Endothelial cell of umbilical vein (primary cell): ENCODE results near the gene CTSG. TPM values are rescaled to one million over a fixed set of nuclear protein-coding genes. Genes with fewer than 3 reads are reported as not detected.

Experiments used
- BruUV-seq: library from RNA; stranded (reverse); fragments of 400-500 nt; replicated peaks from 2 replicates; lab custom pipeline; 2021; lab: Mats Ljungman, UMichigan
- CTCF ChIA-PET: fragments of 300-600, 350-600 bp; sonication (Branson Sonifier 250); formaldehyde crosslinking; loops from one replicate; lab custom pipeline; 2021; ENCODE audit warnings: antibody characterized with exemption, inconsistent platforms; lab: Charles Lee
- POLR2A ChIA-PET: fragments of 300-600, 350-600 bp; sonication (Branson Sonifier 250); formaldehyde crosslinking; loops from one replicate; lab custom pipeline; 2021; ENCODE audit warnings: antibody characterized with exemption, inconsistent platforms; lab: Charles Lee
- DNase-seq: peaks from one replicate; pipeline ENCODE4 v3.0.0-alpha.2; 2011; ENCODE audit warnings: low read depth, low spot score
- FAIRE-seq: peaks from 2 replicates; lab custom pipeline; 2011; peaks lifted over from hg19 to GRCh38; lab: Jason Lieb, UNC
- H2AFZ ChIP-seq: 2 replicates; pipeline ENCODE4 v1.6.0; 2012; ENCODE audit warnings: low read depth, low read length, control low read depth, inconsistent platforms
- H3K27ac ChIP-seq: 2 replicates; pipeline ENCODE4 v1.5.1; 2011; ENCODE audit warnings: low read depth, mild to moderate bottlenecking, control low read depth, low read length, moderate library complexity; ENCODE audit not compliant: insufficient read depth
- H3K27me3 ChIP-seq, 2 experiments: 2 replicates each; pipeline versions ENCODE4 v1.6.0 to v1.6.1; 2011; ENCODE audit warnings: low read length in 2 of 2, mixed read lengths in 1 of 2; ENCODE audit not compliant: control insufficient read depth in 2 of 2, insufficient read depth in 2 of 2
- H3K36me3 ChIP-seq, 2 experiments: 2 replicates in 1 of 2; 3 replicates in 1 of 2; pipeline ENCODE4 v1.5.1; 2011; ENCODE audit warnings: low read length in 2 of 2, mild to moderate bottlenecking in 1 of 2, moderate library complexity in 1 of 2; ENCODE audit not compliant: control insufficient read depth in 2 of 2, insufficient read depth in 2 of 2; ENCODE audit errors: extremely low read depth in 1 of 2
- H3K4me1 ChIP-seq: 3 replicates; pipeline ENCODE4 v1.5.1; 2011; ENCODE audit warnings: mild to moderate bottlenecking, low read length; ENCODE audit not compliant: control insufficient read depth, insufficient read depth; ENCODE audit errors: extremely low read depth
- H3K4me2 ChIP-seq: 2 replicates; pipeline ENCODE4 v1.6.1; 2011; ENCODE audit warnings: low read length, control low read depth, mixed read lengths; ENCODE audit not compliant: insufficient read depth
- H3K4me3 ChIP-seq, 3 experiments: fragments of 200-600 bp in 1 of 3; sonication (generic), shearing (Covaris generic) in 1 of 3; replicated peaks in 1 of 3; 2 replicates each; pipeline ENCODE4 v1.5.1; 2011 to 2016; ENCODE audit warnings: control low read depth in 3 of 3, low read length in 3 of 3, mild to moderate bottlenecking in 2 of 3, inconsistent platforms in 1 of 3, low read depth in 1 of 3, moderate library complexity in 1 of 3; ENCODE audit not compliant: insufficient read depth in 1 of 3
- H3K79me2 ChIP-seq: 2 replicates; pipeline ENCODE4 v1.6.0; 2012; ENCODE audit warnings: low read length, inconsistent platforms; ENCODE audit not compliant: control insufficient read depth, insufficient read depth
- H3K9ac ChIP-seq: replicated peaks from 2 replicates; pipeline ENCODE3; 2011; ENCODE audit warnings: low read length, control low read depth; ENCODE audit not compliant: insufficient read depth; ENCODE audit errors: extremely low read depth
- H3K9me1 ChIP-seq: replicated peaks from 3 replicates; pipeline ENCODE4 v1.6.0; 2011; ENCODE audit warnings: mild to moderate bottlenecking, low read length; ENCODE audit not compliant: control insufficient read depth, insufficient read depth; ENCODE audit errors: extremely low read depth
- H3K9me3 ChIP-seq: replicated peaks from 2 replicates; pipeline ENCODE4 v1.5.1; 2012; ENCODE audit warnings: low read length, inconsistent platforms; ENCODE audit not compliant: control insufficient read depth, insufficient read depth
- H4K20me1 ChIP-seq: replicated peaks from 2 replicates; pipeline ENCODE3; 2011; ENCODE audit warnings: mild to moderate bottlenecking, low read length; ENCODE audit not compliant: control insufficient read depth, insufficient read depth; ENCODE audit errors: extremely low read depth
- CTCF ChIP-seq, 2 donors: IDR thresholded peaks; 1 replicate in 1 of 2; 2 replicates in 1 of 2; pipeline ENCODE4 v1.5.1; 2011; ENCODE audit warnings: low read length in 2 of 2, mild to moderate bottlenecking in 2 of 2, moderate library complexity in 2 of 2, control low read depth in 1 of 2, inconsistent platforms in 1 of 2, low read depth in 1 of 2; ENCODE audit not compliant: insufficient read depth in 1 of 2; ENCODE audit errors: extremely low read depth in 1 of 2
- EZH2 ChIP-seq: IDR thresholded peaks from 2 replicates; pipeline ENCODE4 v1.6.1; 2012; ENCODE audit warnings: borderline replicate concordance, low read depth, mild to moderate bottlenecking, moderate library complexity, low read length, inconsistent platforms; ENCODE audit not compliant: severe bottlenecking
- FOS ChIP-seq: IDR thresholded peaks from 2 replicates; pipeline ENCODE4 v1.6.1; 2011; ENCODE audit warnings: mild to moderate bottlenecking, low read length, moderate library complexity, borderline replicate concordance; ENCODE audit not compliant: insufficient read depth
- GATA2 ChIP-seq: IDR thresholded peaks from 2 replicates; pipeline ENCODE4 v1.7.0; 2011; ENCODE audit warnings: low read depth, mild to moderate bottlenecking, moderate library complexity, mixed read lengths, low read length; ENCODE audit not compliant: insufficient read length, insufficient read depth
- JUN ChIP-seq: IDR thresholded peaks from 2 replicates; pipeline ENCODE4 v1.6.1; 2011; ENCODE audit warnings: borderline replicate concordance, low read depth; ENCODE audit not compliant: insufficient read length, insufficient read depth
- MAX ChIP-seq: IDR thresholded peaks from 2 replicates; pipeline ENCODE4 v1.6.1; 2011; ENCODE audit not compliant: insufficient read depth, insufficient read length
- MYC ChIP-seq: IDR thresholded peaks from one replicate; pipeline ENCODE4 v1.6.1; 2011; ENCODE audit warnings: mild to moderate bottlenecking, low read depth, low read length
- POLR2A ChIP-seq: IDR thresholded peaks from 2 replicates; pipeline ENCODE4 v1.6.1; 2012; ENCODE audit warnings: low read depth, mild to moderate bottlenecking, control low read depth, low read length
- POLR2AphosphoS5 ChIP-seq: IDR thresholded peaks from 2 replicates; pipeline ENCODE4 v1.6.1; 2012; ENCODE audit warnings: low read depth, mild to moderate bottlenecking, control low read depth, low read length, moderate library complexity; ENCODE audit not compliant: insufficient read depth
- dilution Hi-C: fragments of 300-500 bp; cut with MboI; formaldehyde crosslinking; loops from one replicate; pipeline ENCODE4 v1.15.0; 2019; ENCODE audit warnings: low sequenced_read_pairs; ENCODE audit not compliant: extremely low pct_ligation_motif_present
- intact Hi-C: fragments of 100-400 bp; cut with micrococcal nuclease; formaldehyde crosslinking; loops from one replicate; pipeline ENCODE4 v1.10.0; 2022
- polyA plus RNA-seq, 4 experiments: library from polyadenylated mRNA; depleted of rRNA in 3 of 4; stranded (reverse) in 3 of 4; unstranded in 1 of 4; fragments of >200 nt; gene quantifications; 2 replicates each; pipeline versions ENCODE4 v1.2.1 to v1.2.3, GENCODE V29; 2011 to 2012; ENCODE audit warnings: missing spikeins in 1 of 4
- total RNA-seq: library from RNA; stranded (reverse); gene quantifications from 2 replicates; pipeline ENCODE4 v1.2.3, GENCODE V29; 2021

Gene CTSG
- total and polyA plus RNA-seq, 2 donors (not counting 3 experiments of a cell fraction or from before 2014, with no cell fraction given): not detected

DNA sequence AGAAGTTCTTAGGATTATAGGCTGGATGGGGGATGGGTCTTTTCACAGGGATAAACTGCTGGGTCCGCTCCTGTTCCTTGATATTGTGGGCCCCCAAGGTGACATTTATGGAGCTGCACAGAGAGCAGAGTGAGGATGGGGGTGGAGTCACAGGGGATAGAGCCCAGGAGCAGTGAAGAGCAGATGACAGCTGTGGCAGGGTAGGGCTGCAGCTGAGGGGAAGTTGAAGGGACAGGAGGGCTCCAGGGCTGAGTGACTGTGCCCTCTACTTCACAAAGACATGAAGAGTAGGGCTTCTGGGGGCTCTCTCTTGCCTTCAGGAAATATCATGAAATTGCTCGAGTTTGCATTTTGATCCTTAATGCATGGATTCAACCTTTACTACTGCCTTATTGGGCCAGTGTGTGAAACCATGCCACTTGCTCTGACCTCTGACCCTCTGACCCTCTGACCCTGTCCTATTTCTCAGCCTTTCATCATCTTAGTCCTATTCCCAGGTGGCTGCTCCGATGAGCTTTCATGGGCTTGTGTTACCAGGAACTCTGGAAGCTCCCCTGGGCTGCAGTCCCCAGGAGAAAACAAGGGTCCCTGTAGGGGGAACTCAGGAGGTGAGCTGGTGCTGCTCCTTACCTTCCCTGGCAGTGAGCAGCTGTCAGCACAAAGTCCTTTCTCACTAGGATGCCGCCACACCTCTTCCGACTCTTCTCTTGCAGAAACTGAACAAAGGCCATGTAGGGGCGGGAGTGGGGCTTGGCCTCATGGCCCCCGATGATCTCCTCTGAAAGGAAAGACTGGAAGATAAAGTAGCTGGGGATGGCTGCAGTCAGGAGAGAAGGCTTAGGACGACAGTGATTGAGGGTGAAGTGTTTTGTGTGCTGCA, 31.8 kb upstream of the CTSG start:
- ChIA-PET POLR2A (no interaction called here), CTCF (no interaction called here)
- Histone ChIP-seq H3K4me3 (no peak overlapping the region), H3K27me3 (no peaks in the 10 kb centered on the region), H2AFZ (no peak overlapping the region), H4K20me1 (no peaks in the 10 kb centered on the region), H3K27ac (no peak overlapping the region), H3K9me3 (no peaks in the 10 kb centered on the region), H3K9ac (no peak overlapping the region), H3K9me1 (no peaks in the 10 kb centered on the region), H3K4me1 (no peaks in the 10 kb centered on the region), H3K4me2 (no peak overlapping the region), H3K79me2 (no peaks in the 10 kb centered on the region), H3K36me3 (no peaks in the 10 kb centered on the region)
- dilution Hi-C loops: no loop called here
- TF ChIP-seq EZH2 (no peak), POLR2A (no peak), GATA2 (no peak), MYC (no peak)
- BruUV-seq: no TSS peak
- DNase-seq (no peak), FAIRE-seq (no peak)
- intact Hi-C loops: no loop called here

DNA sequence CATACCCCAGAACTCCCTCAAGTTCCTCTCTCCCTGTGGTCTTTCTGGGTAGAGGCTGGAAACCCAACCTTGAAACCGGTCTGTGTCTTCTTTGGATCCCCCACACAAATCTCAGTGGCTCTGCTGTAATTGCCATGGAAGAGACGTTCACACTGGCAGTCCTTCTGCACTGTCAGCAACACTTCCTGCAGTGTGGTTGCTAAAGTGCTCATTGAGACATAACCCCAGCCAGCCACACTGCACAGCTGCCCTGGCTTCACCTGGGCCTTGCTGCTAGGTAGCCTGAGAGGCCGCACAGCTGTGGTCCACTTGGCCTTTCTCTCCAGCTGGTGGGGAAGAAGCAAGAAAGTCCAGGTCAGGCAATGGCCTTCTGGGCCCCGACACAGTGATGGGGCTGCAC, 31.0 kb upstream of the CTSG start:
- BruUV-seq: no TSS peak
- Histone ChIP-seq H3K79me2 (no peaks in the 10 kb centered on the region), H3K27ac (no peak overlapping the region), H3K4me1 (no peaks in the 10 kb centered on the region), H3K9ac (no peak overlapping the region), H3K27me3 (no peaks in the 10 kb centered on the region), H3K9me1 (no peaks in the 10 kb centered on the region), H3K36me3 (no peaks in the 10 kb centered on the region), H3K9me3 (no peaks in the 10 kb centered on the region), H2AFZ (no peak overlapping the region), H3K4me3 (no peak overlapping the region), H3K4me2 (no peak overlapping the region), H4K20me1 (no peaks in the 10 kb centered on the region)
- POLR2A ChIA-PET: no interaction called here
- CTCF ChIA-PET: no interaction called here
- dilution Hi-C loops (no loop called here), intact Hi-C loops (no loop called here)
- FAIRE-seq: no peak
- DNase-seq: no peak
- TF ChIP-seq POLR2AphosphoS5 (no peak), GATA2 (no peak), CTCF (IDR thresholded peaks at IDR 0.05; ENCODE audit: extremely low read depth in 1 of 2, insufficient read depth in 1 of 2, low read depth in 1 of 2, low read length in 2 of 2) (no peak), FOS (no peak), EZH2 (no peak), MYC (no peak), POLR2A (no peak), MAX (no peak), JUN (no peak)
